WTC11 (cell line): Measurements from ENCODE around the gene PTGIS. TPM values are rescaled to one million over a fixed set of nuclear protein-coding genes. Genes with fewer than 3 reads are reported as not detected.
A peak's percentile ranks its signal among the peaks of the same experiment; 100 is the strongest.

Source experiments
- ATAC-seq: fragments of 200-7000 bp; cut with Tn5 transposase; 2 replicates; pipeline ENCODE4 v1.10.0; 2021; ENCODE audit warnings: mild to moderate bottlenecking, moderate library complexity
- CTCF ChIA-PET: fragments of 300-600 bp; sonication (Branson Sonifier 250); formaldehyde crosslinking; loops from one replicate; lab custom pipeline; 2021; ENCODE audit warnings: antibody characterized with exemption; lab: Charles Lee
- POLR2A ChIA-PET: fragments of 350-600 bp; sonication (Branson Sonifier 250); formaldehyde crosslinking; loops from one replicate; lab custom pipeline; 2021; ENCODE audit warnings: antibody characterized with exemption; lab: Charles Lee
- DNase-seq: peaks from one replicate; pipeline ENCODE4 v3.0.0; 2021; ENCODE audit warnings: low spot score
- H3K27ac Mint-ChIP-seq: 2 replicates; pipeline ENCODE4 v1.8.0; 2021; ENCODE audit warnings: mixed read lengths
- H3K27me3 Mint-ChIP-seq: 2 replicates; pipeline ENCODE4 v1.8.0; 2021; ENCODE audit warnings: low read depth, mild to moderate bottlenecking, moderate library complexity, mixed read lengths
- H3K36me3 Mint-ChIP-seq: 2 replicates; pipeline ENCODE4 v1.8.0; 2021; ENCODE audit warnings: mixed read lengths
- H3K4me1 Mint-ChIP-seq: 2 replicates; pipeline ENCODE4 v1.8.0; 2022; ENCODE audit warnings: mixed read lengths
- H3K4me3 Mint-ChIP-seq: 2 replicates; pipeline ENCODE4 v1.8.0; 2021; ENCODE audit warnings: mild to moderate bottlenecking, moderate library complexity, mixed read lengths
- H3K9me3 Mint-ChIP-seq: 2 replicates; pipeline ENCODE4 v1.8.0; 2021; ENCODE audit warnings: mixed read lengths
- ERG ChIP-seq: fragments of 250-450 bp; sonication (Bioruptor Pico); IDR thresholded peaks from 2 replicates; pipeline ENCODE4 v1.8.0; 2021; ENCODE audit warnings: mild to moderate bottlenecking
- GABPB1 ChIP-seq: sonication (generic); formaldehyde crosslinking; IDR thresholded peaks from 2 replicates; pipeline ENCODE4 v1.8.1; 2023; ENCODE audit warnings: mild to moderate bottlenecking, missing genetic modification reagents
- PRDM15 ChIP-seq: sonication (generic); formaldehyde crosslinking; IDR thresholded peaks from 2 replicates; pipeline ENCODE4 v1.8.0; 2022; ENCODE audit warnings: missing genetic modification reagents
- RELA ChIP-seq: sonication (generic); formaldehyde crosslinking; IDR thresholded peaks from 2 replicates; pipeline ENCODE4 v1.8.1; 2022; ENCODE audit warnings: missing genetic modification reagents, mild to moderate bottlenecking, borderline replicate concordance
- SMAD3 ChIP-seq: sonication (generic); formaldehyde crosslinking; IDR thresholded peaks from 2 replicates; pipeline ENCODE4 v1.8.0; 2022; ENCODE audit warnings: missing genetic modification reagents, mild to moderate bottlenecking, borderline replicate concordance
- USF1 ChIP-seq: sonication (generic); formaldehyde crosslinking; IDR thresholded peaks from 2 replicates; pipeline ENCODE4 v1.8.0; 2022; ENCODE audit warnings: mild to moderate bottlenecking, missing genetic modification reagents
- ZNF232 ChIP-seq: sonication (generic); formaldehyde crosslinking; IDR thresholded peaks from 2 replicates; pipeline ENCODE4 v1.8.0; 2022; ENCODE audit warnings: mild to moderate bottlenecking, missing genetic modification reagents
- ZNF317 ChIP-seq: sonication (generic); formaldehyde crosslinking; IDR thresholded peaks from 2 replicates; pipeline ENCODE4 v1.8.1; 2023; ENCODE audit warnings: low read depth, mild to moderate bottlenecking, moderate library complexity, missing genetic modification reagents, borderline replicate concordance
- ZNF423 ChIP-seq: fragments of 250-450 bp; sonication (Bioruptor Pico); IDR thresholded peaks from 2 replicates; pipeline ENCODE4 v2.1.2; 2022; ENCODE audit warnings: mild to moderate bottlenecking, moderate library complexity
- total RNA-seq: library from RNA; stranded (reverse); gene quantifications from 3 replicates; pipeline ENCODE4 v1.2.3, GENCODE V29; 2021
- TF ChIP-seq, protein P1 (sequence below): fragments of 250-450 bp; sonication (Bioruptor Pico); IDR thresholded peaks from 2 replicates; pipeline ENCODE4 v1.9.0; 2021; ENCODE audit warnings: mild to moderate bottlenecking, borderline replicate concordance

The PTGIS gene
- total RNA-seq, 1 experiment from 2014 or later: 24.3 TPM

GRCh38 chr20:49480236-49480635 is 87.7 kb downstream of the PTGIS start:
- POLR2A ChIA-PET: no interaction called here
- DNase-seq (no peak), ATAC-seq (no peak)
- Mint-ChIP-seq H3K27ac (no peak overlapping the region), H3K27me3 (peaks cover 29% of the 10 kb centered on the region), H3K9me3 (0 out of 2 replicates have a peak, but pooled peaks cover 4% of the 10 kb centered on the region), H3K4me1 (no peaks in the 10 kb centered on the region; the same call in 1 of the 2 replicates), H3K36me3 (no peaks in the 10 kb centered on the region), H3K4me3 (no peak overlapping the region)
- CTCF ChIA-PET: interaction anchor here (1.1 to 1.3 kb wide), 3 partner anchors 95 to 234 kb away, joined by 3 to 4 read pairs (median 3); no protein-coding TSS in a partner anchor
- TF ChIP-seq ZNF317: no peak
- no peak for TF ChIP-seq USF1 (CRISPR knock-in tag)

DNA sequence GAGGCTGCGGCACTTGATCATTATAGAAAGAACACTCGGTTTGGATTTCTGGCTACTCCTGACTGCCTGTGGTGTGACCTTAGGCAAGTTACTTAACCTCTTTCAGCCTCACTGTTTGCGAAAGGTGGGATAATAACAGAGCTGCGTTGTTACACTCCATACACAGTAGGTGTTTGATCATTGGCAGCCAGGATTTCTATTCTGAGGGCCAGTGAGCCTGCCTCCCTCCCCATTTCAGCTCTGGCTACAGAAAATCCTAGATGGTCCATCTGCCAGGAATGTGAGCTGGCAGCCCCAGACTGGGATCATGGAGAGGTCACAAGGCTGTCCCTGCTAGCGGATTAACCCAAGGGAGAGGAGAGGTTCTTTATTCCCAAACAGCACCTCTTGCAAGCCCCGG is 88.2 kb downstream of the PTGIS start:
- Mint-ChIP-seq H3K36me3 (no peaks in the 10 kb centered on the region), H3K4me3 (no peak overlapping the region), H3K9me3 (0 out of 2 replicates have a peak, but pooled peaks cover 4% of the 10 kb centered on the region)
- CTCF ChIA-PET: interaction anchor here (1.1 to 1.3 kb wide), 3 partner anchors 95 to 234 kb away, joined by 3 to 4 read pairs (median 3); no protein-coding TSS in a partner anchor
- no peak for DNase-seq
- no peak for TF ChIP-seq ZNF232 (CRISPR knock-in tag)
- TF ChIP-seq ERG (CRISPR knock-in tag): no peak
- TF ChIP-seq RELA (CRISPR knock-in tag): no peak
- TF ChIP-seq SMAD3: no peak
- TF ChIP-seq, all 79 proteins: peak for 0
- H3K4me1 Mint-ChIP-seq: no peaks in the 10 kb centered on the region; the same call in 1 of the 2 replicates
- H3K27ac Mint-ChIP-seq: no peak overlapping the region
- POLR2A ChIA-PET: no interaction called here
- H3K27me3 Mint-ChIP-seq: peaks cover 25% of the 10 kb centered on the region
- no peak for ATAC-seq

GRCh38 chr20:49478754-49479689 is 88.9 kb downstream of the PTGIS start:
- Mint-ChIP-seq H3K27me3 (peaks cover 19% of the 10 kb centered on the region), H3K36me3 (no peaks in the 10 kb centered on the region), H3K4me3 (no peak overlapping the region), H3K4me1 (no peaks in the 10 kb centered on the region; the same call in 1 of the 2 replicates), H3K9me3 (0 out of 2 replicates have a peak, but pooled peaks cover 4% of the 10 kb centered on the region), H3K27ac (no peak overlapping the region)
- no peak for ATAC-seq
- POLR2A ChIA-PET: no interaction called here
- DNase-seq: no peak
- CTCF ChIA-PET: interaction anchor here (1.0 to 1.3 kb wide), 4 partner anchors 94 to 233 kb away, joined by 3 to 4 read pairs (median 3); no protein-coding TSS in a partner anchor
- TF ChIP-seq ZNF423: no peak
- TF ChIP-seq, protein P1, sequence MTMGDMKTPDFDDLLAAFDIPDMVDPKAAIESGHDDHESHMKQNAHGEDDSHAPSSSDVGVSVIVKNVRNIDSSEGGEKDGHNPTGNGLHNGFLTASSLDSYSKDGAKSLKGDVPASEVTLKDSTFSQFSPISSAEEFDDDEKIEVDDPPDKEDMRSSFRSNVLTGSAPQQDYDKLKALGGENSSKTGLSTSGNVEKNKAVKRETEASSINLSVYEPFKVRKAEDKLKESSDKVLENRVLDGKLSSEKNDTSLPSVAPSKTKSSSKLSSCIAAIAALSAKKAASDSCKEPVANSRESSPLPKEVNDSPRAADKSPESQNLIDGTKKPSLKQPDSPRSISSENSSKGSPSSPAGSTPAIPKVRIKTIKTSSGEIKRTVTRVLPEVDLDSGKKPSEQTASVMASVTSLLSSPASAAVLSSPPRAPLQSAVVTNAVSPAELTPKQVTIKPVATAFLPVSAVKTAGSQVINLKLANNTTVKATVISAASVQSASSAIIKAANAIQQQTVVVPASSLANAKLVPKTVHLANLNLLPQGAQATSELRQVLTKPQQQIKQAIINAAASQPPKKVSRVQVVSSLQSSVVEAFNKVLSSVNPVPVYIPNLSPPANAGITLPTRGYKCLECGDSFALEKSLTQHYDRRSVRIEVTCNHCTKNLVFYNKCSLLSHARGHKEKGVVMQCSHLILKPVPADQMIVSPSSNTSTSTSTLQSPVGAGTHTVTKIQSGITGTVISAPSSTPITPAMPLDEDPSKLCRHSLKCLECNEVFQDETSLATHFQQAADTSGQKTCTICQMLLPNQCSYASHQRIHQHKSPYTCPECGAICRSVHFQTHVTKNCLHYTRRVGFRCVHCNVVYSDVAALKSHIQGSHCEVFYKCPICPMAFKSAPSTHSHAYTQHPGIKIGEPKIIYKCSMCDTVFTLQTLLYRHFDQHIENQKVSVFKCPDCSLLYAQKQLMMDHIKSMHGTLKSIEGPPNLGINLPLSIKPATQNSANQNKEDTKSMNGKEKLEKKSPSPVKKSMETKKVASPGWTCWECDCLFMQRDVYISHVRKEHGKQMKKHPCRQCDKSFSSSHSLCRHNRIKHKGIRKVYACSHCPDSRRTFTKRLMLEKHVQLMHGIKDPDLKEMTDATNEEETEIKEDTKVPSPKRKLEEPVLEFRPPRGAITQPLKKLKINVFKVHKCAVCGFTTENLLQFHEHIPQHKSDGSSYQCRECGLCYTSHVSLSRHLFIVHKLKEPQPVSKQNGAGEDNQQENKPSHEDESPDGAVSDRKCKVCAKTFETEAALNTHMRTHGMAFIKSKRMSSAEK (CRISPR knock-in tag): no peak
- peak; percentile 55 for TF ChIP-seq GABPB1 (CRISPR knock-in tag)
- TF ChIP-seq PRDM15 (CRISPR knock-in tag): no peak
